Stimulated activated CD8-positive, alpha-beta memory T cell treated with anti-CD3 and anti-CD28 coated beads, Interleukin-12 subunit alpha, Interleukin-12 subunit beta, amount 100 ng/mL, for 1 hour (primary cell): ENCODE results near the gene THAP8.
A peak's percentile ranks its signal among the peaks of the same experiment; 100 is the strongest.
"Not testable (repeated sequence)": the region's sequence is repeated elsewhere in the genome, so short reads cannot be mapped to it uniquely, and the experiment has no call there.

ENCODE experiments used
- DNase-seq: peaks from one replicate; pipeline ENCODE4 v3.0.0-alpha.2; 2020; ENCODE audit warnings: low read depth

The THAP8 gene

GRCh38 chr19:36068810-36069499 lies 14.9 kb upstream of the THAP8 start:
- DNase-seq, result not testable (repeated sequence)

DNA sequence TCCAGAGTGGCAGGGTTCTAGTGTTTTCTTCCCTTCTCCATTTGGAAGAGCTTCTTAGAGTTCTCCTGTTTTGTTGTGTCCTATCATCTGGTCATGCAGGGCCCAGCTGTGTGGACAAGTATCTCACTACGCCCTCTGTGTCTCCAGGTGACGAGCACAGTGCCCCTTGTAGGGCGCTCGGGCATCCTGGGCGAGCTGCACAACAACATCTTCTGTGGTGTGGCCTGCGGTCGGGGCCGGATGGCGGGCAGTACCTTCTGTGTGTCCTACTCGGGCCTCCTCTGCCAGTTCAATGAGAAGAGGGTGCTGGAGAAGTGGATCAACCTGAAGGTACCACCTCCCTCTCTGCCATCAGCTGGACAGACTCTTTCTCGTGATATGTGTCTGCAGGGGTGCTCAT lies 13.6 kb upstream of the THAP8 start:
- no peak for DNase-seq

DNA sequence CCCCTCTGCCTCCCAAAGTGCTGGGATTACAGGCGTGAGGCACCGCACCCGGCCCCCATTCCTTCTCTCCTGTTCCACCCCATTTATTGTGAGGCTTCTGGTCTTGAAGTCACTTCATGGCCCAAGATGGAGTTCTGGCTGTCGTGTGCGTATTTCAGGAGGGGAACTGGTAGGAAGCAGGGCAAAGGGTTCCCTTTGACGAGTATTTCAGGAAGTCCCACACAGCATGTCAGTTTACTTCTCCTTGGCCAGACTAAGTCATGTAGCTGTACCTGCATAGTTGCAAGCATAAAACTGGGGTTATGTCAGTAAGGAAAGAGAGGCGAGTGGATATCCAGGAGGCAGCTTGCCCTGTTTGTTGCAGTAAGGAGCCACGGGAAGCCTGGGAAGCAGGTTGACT lies 10.7 kb upstream of the THAP8 start:
- DNase-seq, result no peak

GRCh38 chr19:36061367-36061766 lies 7.3 kb upstream of the THAP8 start:
- DNase-seq, result no peak

- DNase-seq, result no peak
These were observed 6.3 kb upstream of the THAP8 start for GRCh38 chr19:36060430-36060829.

GRCh38 chr19:36059180-36059910 lies 5.3 kb upstream of the THAP8 start:
- DNase-seq, result no peak

DNA sequence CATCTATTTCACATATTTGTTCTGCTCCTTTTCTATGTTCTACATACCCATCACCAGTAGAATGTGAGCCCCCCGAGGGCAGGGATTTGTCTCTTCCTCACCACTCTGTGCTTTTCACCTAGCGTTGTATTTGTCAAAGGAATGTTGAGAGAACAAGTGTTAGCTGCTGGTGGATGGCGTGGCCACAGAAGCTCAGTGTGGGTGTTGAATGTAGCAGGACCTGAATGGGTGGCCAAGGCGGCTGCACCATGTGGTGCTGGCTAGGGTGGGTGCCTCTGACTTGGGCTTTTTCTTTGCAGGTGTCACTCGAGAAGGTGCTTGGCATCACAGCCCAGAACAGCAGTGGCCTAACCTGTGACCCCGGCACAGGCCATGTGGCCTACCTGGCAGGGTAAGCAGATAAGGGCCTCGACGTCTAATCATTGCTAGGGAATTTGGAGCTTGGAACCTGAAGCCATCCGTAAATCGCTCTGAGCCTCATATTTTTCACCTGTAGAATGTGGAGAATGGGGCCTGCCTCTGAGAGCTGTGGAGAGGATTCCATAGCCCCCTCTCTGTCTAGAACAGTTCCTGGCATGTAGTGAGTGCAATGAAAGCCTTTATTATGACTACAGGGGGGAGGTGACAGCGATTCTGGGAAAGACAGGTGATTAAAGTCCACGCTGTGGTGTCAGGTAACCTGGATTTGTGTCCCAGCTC lies 4.5 kb upstream of the THAP8 start:
- no peak for DNase-seq

GRCh38 chr19:36054733-36055686 lies 925 bp upstream of the THAP8 start, which contains the start of gene WDR62:
TSS of gene WDR62 (plus strand) at chr19:36054897. CDS start at chr19:36054972, 75 bp downstream.
- DNase-seq, result peak; percentile 90

GRCh38 chr19:36051637-36052036 lies 2.4 kb downstream of the THAP8 start:
- DNase-seq, result no peak

- DNase-seq, result no peak
These were observed 2.8 kb downstream of the THAP8 start for GRCh38 chr19:36051236-36051635.

DNA sequence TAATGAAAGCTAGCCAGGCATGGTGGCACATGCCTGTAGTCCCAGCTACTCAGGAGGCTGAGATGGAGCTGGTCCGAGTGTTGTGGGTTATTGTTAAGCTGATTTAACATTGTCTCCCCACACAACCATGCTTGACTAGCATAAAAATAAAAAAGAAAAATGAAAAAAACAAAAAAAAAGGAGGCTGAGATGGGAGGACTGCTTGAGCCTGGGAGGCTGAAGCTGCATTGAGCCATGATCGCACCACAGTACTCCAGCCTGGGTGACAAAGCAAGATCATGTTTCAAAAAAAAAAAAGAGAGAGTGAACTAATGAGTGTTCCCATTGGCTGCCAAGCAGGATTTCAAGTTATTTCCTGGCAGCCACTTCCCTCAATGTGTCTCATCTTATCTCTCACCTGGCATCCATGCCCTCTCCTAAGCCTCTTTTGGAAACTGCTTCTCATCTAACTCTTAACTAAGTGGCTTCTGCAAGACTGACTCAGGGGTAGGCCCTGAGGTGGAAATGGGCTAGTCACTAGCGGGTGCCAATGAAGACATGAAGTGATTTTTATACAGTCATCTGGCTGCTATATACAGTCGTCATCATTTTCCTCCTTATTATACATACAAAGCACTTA lies 4.9 kb downstream of the THAP8 start:
- no peak for DNase-seq

DNA sequence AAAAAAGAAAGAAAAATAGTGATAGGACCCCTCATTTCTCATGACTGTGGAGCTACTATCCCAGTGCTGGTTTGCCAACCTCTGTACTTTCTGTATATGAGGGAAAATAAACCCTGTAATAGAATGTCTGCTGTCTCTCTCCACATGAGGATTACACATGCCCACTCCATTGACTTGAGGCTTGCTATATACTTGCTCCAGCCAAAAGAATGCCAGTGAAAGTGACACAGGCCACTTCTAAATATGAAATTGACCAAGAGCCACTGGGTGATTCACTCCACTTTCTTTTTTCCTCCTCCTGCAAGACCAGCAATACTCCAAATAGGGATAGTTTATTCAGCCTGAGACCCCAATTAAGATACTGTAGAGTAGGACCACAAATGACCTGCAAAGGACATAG lies 6.2 kb downstream of the THAP8 start:
- no peak for DNase-seq

GRCh38 chr19:36046443-36047050 lies 7.5 kb downstream of the THAP8 start:
- no peak for DNase-seq

GRCh38 chr19:36043952-36044351 lies 10.1 kb downstream of the THAP8 start:
- DNase-seq, result no peak

DNA sequence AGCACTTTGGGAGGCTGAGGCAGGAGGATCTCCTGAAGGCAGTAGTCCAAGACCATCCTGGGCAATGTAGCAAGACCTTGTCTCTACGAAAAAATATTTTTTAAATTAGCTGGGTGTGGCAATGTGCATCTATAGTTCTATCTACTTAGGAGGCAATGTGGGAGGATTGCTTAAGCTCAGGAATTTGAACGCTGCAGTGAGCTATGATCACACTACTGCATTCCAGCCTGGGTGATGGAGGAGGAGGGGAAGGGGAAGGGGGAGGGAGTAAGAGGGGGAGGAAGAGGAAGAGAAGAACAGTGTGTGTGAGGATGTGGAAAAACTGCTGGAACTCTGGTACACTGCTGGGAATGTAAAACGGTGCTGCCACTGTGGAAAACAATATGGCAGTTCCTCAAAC lies 12.3 kb downstream of the THAP8 start:
- no peak for DNase-seq

- not testable (repeated sequence) for DNase-seq
These were observed 13.0 kb downstream of the THAP8 start for GRCh38 chr19:36041092-36041491.

DNA sequence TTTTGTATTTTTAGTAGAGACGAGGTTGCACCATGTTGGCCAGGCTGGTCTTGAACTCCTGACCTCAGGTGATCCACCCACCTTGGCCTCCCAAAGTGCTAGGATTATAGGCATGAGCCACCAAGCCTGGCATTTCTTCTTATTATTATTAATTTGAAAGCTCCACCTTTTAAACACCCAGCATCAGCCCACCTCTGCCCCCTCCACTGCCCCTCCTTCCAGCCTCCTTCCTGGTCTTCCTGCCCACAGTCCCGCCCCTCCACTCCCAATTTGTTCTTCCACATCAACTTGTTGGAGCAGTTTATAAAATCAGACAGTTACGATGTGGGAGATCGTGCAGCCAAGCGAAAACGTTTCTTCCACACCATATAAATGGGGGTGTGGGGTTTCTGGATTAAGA lies 13.6 kb downstream of the THAP8 start:
- DNase-seq, result no peak

GRCh38 chr19:36032251-36033104 lies 21.6 kb downstream of the THAP8 start, which contains the start of gene CLIP3:
TSS of gene CLIP3 (minus strand) at chr19:36032873. CDS start at chr19:36032357, 516 bp downstream.
- peak; percentile 21 for DNase-seq

DNA sequence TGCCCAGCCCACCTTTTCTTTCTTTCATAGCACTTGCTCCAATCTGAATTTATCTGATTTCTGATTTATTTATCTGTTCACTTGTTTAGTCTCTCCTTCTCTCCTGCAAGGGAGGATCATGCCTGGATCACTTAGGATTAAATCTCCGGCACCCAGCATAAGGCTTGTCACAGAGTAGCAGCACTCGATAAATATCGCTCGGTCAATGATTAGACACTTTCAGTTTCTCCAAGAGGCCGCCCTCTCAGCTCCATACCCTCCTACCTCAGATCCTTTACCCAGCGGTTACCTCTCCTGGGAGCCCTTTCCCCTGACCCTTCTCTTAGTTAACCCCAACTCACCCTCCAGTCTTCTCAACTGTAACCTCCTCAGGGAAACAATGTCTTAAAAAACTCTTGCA lies 22.8 kb downstream of the THAP8 start:
- no peak for DNase-seq
